Astrocyte (in vitro differentiated cells and primary cell): ENCODE measurements around the gene ERLIN1. TPM values are rescaled to one million over a fixed set of nuclear protein-coding genes. Genes with fewer than 3 reads are reported as not detected.

Source experiments
- DNase-seq: peaks from one replicate; pipeline ENCODE4 v3.0.0-alpha.2; 2010; ENCODE audit warnings: low read depth
- FAIRE-seq: peaks from 2 replicates; lab custom pipeline; 2011; peaks lifted over from hg19 to GRCh38; lab: Jason Lieb, UNC
- H2AFZ ChIP-seq: 2 replicates; pipeline ENCODE4 v1.6.0; 2012; ENCODE audit warnings: low read depth, low read length, inconsistent platforms
- H3K27ac ChIP-seq: 2 replicates; pipeline ENCODE4 v1.5.1; 2011; ENCODE audit warnings: low read depth, low read length, inconsistent platforms
- H3K27me3 ChIP-seq: 2 replicates; pipeline ENCODE4 v1.6.0; 2011; ENCODE audit warnings: low read length, inconsistent platforms; ENCODE audit not compliant: insufficient read depth
- H3K36me3 ChIP-seq: 2 replicates; pipeline ENCODE4 v1.5.1; 2011; ENCODE audit warnings: low read length, inconsistent platforms; ENCODE audit not compliant: insufficient read depth
- H3K4me1 ChIP-seq: 2 replicates; pipeline ENCODE4 v1.5.1; 2011; ENCODE audit warnings: low read length, inconsistent platforms; ENCODE audit not compliant: insufficient read depth
- H3K4me2 ChIP-seq: 2 replicates; pipeline ENCODE4 v1.6.0; 2012; ENCODE audit warnings: low read length, inconsistent platforms
- H3K4me3 ChIP-seq: 2 replicates; pipeline ENCODE4 v1.5.1; 2011; ENCODE audit warnings: low read depth, mild to moderate bottlenecking, low read length, inconsistent platforms; ENCODE audit not compliant: insufficient read depth
- H3K79me2 ChIP-seq: 2 replicates; pipeline ENCODE4 v1.6.0; 2012; ENCODE audit warnings: mild to moderate bottlenecking, low read length, inconsistent platforms; ENCODE audit not compliant: insufficient read depth
- H3K9ac ChIP-seq: 2 replicates; pipeline ENCODE4 v1.6.0; 2012; ENCODE audit warnings: mild to moderate bottlenecking, low read length, inconsistent platforms
- H3K9me3 ChIP-seq: 2 replicates; pipeline ENCODE4 v1.5.1; 2012; ENCODE audit warnings: low read depth, mild to moderate bottlenecking, low read length, inconsistent platforms; ENCODE audit not compliant: insufficient read depth
- H4K20me1 ChIP-seq: 2 replicates; pipeline ENCODE4 v1.6.0; 2012; ENCODE audit warnings: low read length, inconsistent platforms; ENCODE audit not compliant: insufficient read depth
- H3K27ac Mint-ChIP-seq: one replicate; pipeline ENCODE4 v1.8.0; 2021; ENCODE audit warnings: mild to moderate bottlenecking, mixed read lengths; ENCODE audit not compliant: unreplicated experiment
- H3K27me3 Mint-ChIP-seq: one replicate; pipeline ENCODE4 v1.8.0; 2021; ENCODE audit warnings: low read depth, mixed read lengths; ENCODE audit not compliant: unreplicated experiment
- H3K36me3 Mint-ChIP-seq: one replicate; pipeline ENCODE4 v1.8.0; 2021; ENCODE audit warnings: low read depth, mixed read lengths; ENCODE audit not compliant: unreplicated experiment
- H3K4me1 Mint-ChIP-seq: one replicate; pipeline ENCODE4 v1.8.0; 2021; ENCODE audit warnings: low read depth, mixed read lengths; ENCODE audit not compliant: unreplicated experiment
- H3K4me3 Mint-ChIP-seq: one replicate; pipeline ENCODE4 v1.8.0; 2021; ENCODE audit warnings: mild to moderate bottlenecking, moderate library complexity, mixed read lengths; ENCODE audit not compliant: unreplicated experiment
- H3K9me3 Mint-ChIP-seq: one replicate; pipeline ENCODE4 v1.8.0; 2021; ENCODE audit warnings: mild to moderate bottlenecking, mixed read lengths; ENCODE audit not compliant: unreplicated experiment
- EZH2 ChIP-seq: IDR thresholded peaks from 2 replicates; pipeline ENCODE4 v1.6.1; 2012; ENCODE audit warnings: mild to moderate bottlenecking, low read length, inconsistent platforms; ENCODE audit not compliant: insufficient read depth
- total RNA-seq: library from RNA; stranded (reverse); gene quantifications from 2 replicates; pipeline ENCODE4 v1.2.1, GENCODE V29; 2021
- TF ChIP-seq, protein P1 (sequence below): IDR thresholded peaks from 2 replicates; pipeline ENCODE4 v1.5.1; 2011; ENCODE audit warnings: low read depth, mild to moderate bottlenecking, inconsistent platforms, low read length, moderate library complexity; ENCODE audit not compliant: insufficient read depth

The ERLIN1 gene
- total RNA-seq, 1 donor from 2014 or later = 22.7 TPM

DNA sequence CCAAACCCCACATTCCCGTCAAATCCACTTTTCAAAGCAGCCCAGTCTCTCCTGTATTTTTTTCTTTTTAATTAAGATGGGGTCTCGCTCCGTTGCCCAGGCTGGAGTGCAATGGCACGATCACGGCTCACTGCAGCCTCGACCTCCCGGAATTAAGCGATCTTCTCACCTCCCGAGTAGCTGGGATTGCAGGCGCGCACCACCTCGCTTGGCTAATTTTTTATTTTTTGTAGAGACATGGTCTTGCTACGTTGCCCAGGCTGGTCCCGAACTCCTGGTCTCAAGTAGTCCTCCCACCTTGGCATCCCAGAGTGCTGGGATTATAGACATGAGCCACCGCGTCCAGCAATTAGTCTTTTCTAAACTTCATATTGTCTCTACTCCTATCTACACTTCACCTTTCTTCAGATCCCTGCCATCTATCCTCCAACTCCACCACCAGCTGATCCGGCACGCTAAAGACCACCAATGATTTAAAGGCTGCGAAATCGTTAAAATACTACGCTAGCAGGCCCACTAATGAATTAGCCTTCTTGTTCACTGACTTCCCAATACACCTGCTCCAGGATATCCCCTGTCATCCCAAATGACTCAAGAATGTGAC, 44.1 kb upstream of the ERLIN1 start:
- H3K79me2 ChIP-seq = peaks cover 48% of the 10 kb centered on the region
- Mint-ChIP-seq H3K36me3 (peaks cover 6% of the 10 kb centered on the region), H3K27me3 (no peaks in the 10 kb centered on the region), H3K9me3 (no peaks in the 10 kb centered on the region), H3K27ac (peak overlapping the region; percentile 93), H3K4me3 (peak overlapping the region; percentile 94), H3K4me1 (peaks cover 7% of the 10 kb centered on the region)
- no peak for TF ChIP-seq EZH2
- TF ChIP-seq, protein P1, sequence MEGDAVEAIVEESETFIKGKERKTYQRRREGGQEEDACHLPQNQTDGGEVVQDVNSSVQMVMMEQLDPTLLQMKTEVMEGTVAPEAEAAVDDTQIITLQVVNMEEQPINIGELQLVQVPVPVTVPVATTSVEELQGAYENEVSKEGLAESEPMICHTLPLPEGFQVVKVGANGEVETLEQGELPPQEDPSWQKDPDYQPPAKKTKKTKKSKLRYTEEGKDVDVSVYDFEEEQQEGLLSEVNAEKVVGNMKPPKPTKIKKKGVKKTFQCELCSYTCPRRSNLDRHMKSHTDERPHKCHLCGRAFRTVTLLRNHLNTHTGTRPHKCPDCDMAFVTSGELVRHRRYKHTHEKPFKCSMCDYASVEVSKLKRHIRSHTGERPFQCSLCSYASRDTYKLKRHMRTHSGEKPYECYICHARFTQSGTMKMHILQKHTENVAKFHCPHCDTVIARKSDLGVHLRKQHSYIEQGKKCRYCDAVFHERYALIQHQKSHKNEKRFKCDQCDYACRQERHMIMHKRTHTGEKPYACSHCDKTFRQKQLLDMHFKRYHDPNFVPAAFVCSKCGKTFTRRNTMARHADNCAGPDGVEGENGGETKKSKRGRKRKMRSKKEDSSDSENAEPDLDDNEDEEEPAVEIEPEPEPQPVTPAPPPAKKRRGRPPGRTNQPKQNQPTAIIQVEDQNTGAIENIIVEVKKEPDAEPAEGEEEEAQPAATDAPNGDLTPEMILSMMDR = no peak
- peak overlapping the region; percentile 86 for H3K27ac ChIP-seq
- DNase-seq (no peak), FAIRE-seq (no peak)
- peaks cover 7% of the 10 kb centered on the region for H3K4me1 ChIP-seq
- no peaks in the 10 kb centered on the region for H3K27me3 ChIP-seq
- peak overlapping the region; percentile 89 for H2AFZ ChIP-seq
- peak overlapping the region; percentile 94 for H3K4me3 ChIP-seq
- peak overlapping the region; percentile 96 for H3K4me2 ChIP-seq
- peak overlapping the region; percentile 91 for H3K9ac ChIP-seq
- H3K9me3 ChIP-seq = no peaks in the 10 kb centered on the region
- peaks cover 24% of the 10 kb centered on the region for H4K20me1 ChIP-seq
- H3K36me3 ChIP-seq = peaks cover 8% of the 10 kb centered on the region

- Histone ChIP-seq H3K79me2 (peaks cover 41% of the 10 kb centered on the region), H3K9ac (no peak overlapping the region), H4K20me1 (peaks cover 23% of the 10 kb centered on the region), H3K4me3 (no peak overlapping the region), H3K27me3 (no peaks in the 10 kb centered on the region), H3K9me3 (no peaks in the 10 kb centered on the region), H3K36me3 (peaks cover 39% of the 10 kb centered on the region), H3K27ac (no peak overlapping the region), H3K4me2 (no peak overlapping the region), H2AFZ (no peak overlapping the region), H3K4me1 (no peaks in the 10 kb centered on the region)
- Mint-ChIP-seq H3K27ac (no peak overlapping the region), H3K27me3 (no peaks in the 10 kb centered on the region), H3K4me1 (peaks cover 3% of the 10 kb centered on the region), H3K9me3 (no peaks in the 10 kb centered on the region), H3K4me3 (no peak overlapping the region), H3K36me3 (peaks cover 7% of the 10 kb centered on the region)
- DNase-seq = no peak
- TF ChIP-seq, protein P1 = no peak
- TF ChIP-seq EZH2 = no peak
- FAIRE-seq = no peak
Observed at GRCh38 chr10:100223879-100224278, 38.0 kb upstream of the ERLIN1 start.

- H3K36me3 Mint-ChIP-seq = peaks cover 11% of the 10 kb centered on the region
- H3K27ac ChIP-seq = no peak overlapping the region
- no peak for FAIRE-seq
Observed at GRCh38 chr10:100222529-100222928, 36.7 kb upstream of the ERLIN1 start.

More at GRCh38 chr10:100222529-100222928, 36.7 kb upstream of the ERLIN1 start:
- peaks cover 1% of the 10 kb centered on the region for H3K4me1 Mint-ChIP-seq
- H3K27ac Mint-ChIP-seq = no peak overlapping the region
- DNase-seq = no peak
- Histone ChIP-seq H3K4me2 (no peak overlapping the region), H4K20me1 (peaks cover 11% of the 10 kb centered on the region), H3K4me1 (no peaks in the 10 kb centered on the region), H3K36me3 (peaks cover 51% of the 10 kb centered on the region), H3K27me3 (no peaks in the 10 kb centered on the region), H3K79me2 (peaks cover 27% of the 10 kb centered on the region), H3K9me3 (no peaks in the 10 kb centered on the region), H3K9ac (no peak overlapping the region), H3K4me3 (no peak overlapping the region), H2AFZ (no peak overlapping the region)
- H3K9me3 Mint-ChIP-seq = no peaks in the 10 kb centered on the region
- no peak overlapping the region for H3K4me3 Mint-ChIP-seq
- no peak for TF ChIP-seq EZH2
- TF ChIP-seq, protein P1 = no peak
- no peaks in the 10 kb centered on the region for H3K27me3 Mint-ChIP-seq
